ENCODE measurements around the gene IGFN1. TPM values are rescaled to one million over a fixed set of nuclear protein-coding genes. Genes with fewer than 3 reads are reported as not detected.

The IGFN1 gene
- total and polyA plus RNA-seq, 10 of the 15 experiments (the other 5 are each of a cell fraction or from before 2014, with no cell fraction given): not detected

DNA sequence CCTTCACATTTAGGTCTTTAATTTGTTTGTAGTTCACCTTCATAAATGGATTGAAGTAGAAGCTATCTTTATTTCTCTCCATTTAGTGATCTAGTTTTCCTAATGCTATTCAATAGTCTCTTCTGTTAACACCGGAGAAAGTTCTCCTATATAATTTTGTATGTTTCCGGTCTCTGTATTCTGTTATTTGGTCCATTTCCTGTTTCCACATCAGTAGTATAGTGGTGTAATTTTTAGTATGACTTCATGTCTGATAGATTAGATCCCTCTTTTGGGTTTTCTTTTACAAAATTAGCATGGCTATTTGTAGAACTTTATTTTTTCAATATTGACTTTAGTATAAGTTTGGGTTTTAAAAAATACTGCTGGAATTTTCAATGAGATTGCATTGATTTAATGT lies 51.1 kb downstream of the IGFN1 start:
- POLR2A ChIA-PET: no interaction called here
- DNase-seq (ENCODE audit: low read depth, low spot score): no peak
- CTCF ChIA-PET: no interaction called here
- Histone ChIP-seq H3K36me3 (ENCODE audit: control insufficient read depth in 2 of 2, insufficient read depth in 2 of 2, low read length in 1 of 2) (no peaks in the 10 kb centered on the region), H2AFZ (ENCODE audit: control insufficient read depth, low read depth, low read length) (no peak overlapping the region), H3K27me3 (replicated peaks in 1 of 2; ENCODE audit: control insufficient read depth in 2 of 2, insufficient read depth in 2 of 2, low read length in 1 of 2) (peaks cover 0 to 5% of the 10 kb centered on the region in 2 experiments; a peak in 1 of 4 replicates), H3K79me2 (ENCODE audit: control insufficient read depth, insufficient read depth, low read length) (no peaks in the 10 kb centered on the region), H3K9ac (ENCODE audit: control insufficient read depth, insufficient read depth, low read length) (no peak overlapping the region), H4K20me1 (ENCODE audit: control insufficient read depth, insufficient read depth) (no peaks in the 10 kb centered on the region), H3K4me3 (no peak overlapping the region), H3K27ac (ENCODE audit: control insufficient read depth, insufficient read depth) (no peak overlapping the region), H3K9me3 (replicated peaks; ENCODE audit: control insufficient read depth, insufficient read depth, low read length) (no peaks in the 10 kb centered on the region), H3K4me1 (ENCODE audit: control insufficient read depth, insufficient read depth, low read length) (no peaks in the 10 kb centered on the region), H3K4me2 (ENCODE audit: control insufficient read depth, insufficient read depth) (no peak overlapping the region)
- no TSS peak for BruUV-seq (replicated peaks)
- TF ChIP-seq CHD1 (IDR thresholded peaks at IDR 0.05; ENCODE audit: low read depth, low read length) (no peak), ZNF384 (IDR thresholded peaks at IDR 0.05; ENCODE audit: borderline replicate concordance, low read depth, low read length) (no peak), KDM1A (IDR thresholded peaks at IDR 0.05; ENCODE audit: borderline replicate concordance) (no peak), BRCA1 (IDR thresholded peaks at IDR 0.05; ENCODE audit: low read depth, low read length) (no peak), NFXL1 (IDR thresholded peaks at IDR 0.05; ENCODE audit: borderline replicate concordance) (no peak), BMI1 (IDR thresholded peaks at IDR 0.05; ENCODE audit: borderline replicate concordance) (no peak), SREBF1 (IDR thresholded peaks at IDR 0.05; ENCODE audit: low read length) (no peak)
- in situ Hi-C loops (cut with MboI): no loop called here
- RAD21 ChIA-PET (ENCODE audit: unreplicated experiment): no interaction called here
- 53% methylated on average over 2 of the region's 2 CpGs for WGBS (ENCODE audit: insufficient coverage, insufficient replicate concordance, low lambda C conversion rate, missing lambda C conversion rate)
- intact Hi-C loops (cut with micrococcal nuclease; ENCODE audit: unreplicated experiment): no loop called here
- no peak for FAIRE-seq
- SMC1A ChIA-PET (ENCODE audit: uncharacterized antibody, unreplicated experiment): interaction anchor here (0.9 kb wide), 1 partner anchor 10 kb away, joined by 3 read pairs; no protein-coding TSS in a partner anchor
- ATAC-seq: no peak

DNA sequence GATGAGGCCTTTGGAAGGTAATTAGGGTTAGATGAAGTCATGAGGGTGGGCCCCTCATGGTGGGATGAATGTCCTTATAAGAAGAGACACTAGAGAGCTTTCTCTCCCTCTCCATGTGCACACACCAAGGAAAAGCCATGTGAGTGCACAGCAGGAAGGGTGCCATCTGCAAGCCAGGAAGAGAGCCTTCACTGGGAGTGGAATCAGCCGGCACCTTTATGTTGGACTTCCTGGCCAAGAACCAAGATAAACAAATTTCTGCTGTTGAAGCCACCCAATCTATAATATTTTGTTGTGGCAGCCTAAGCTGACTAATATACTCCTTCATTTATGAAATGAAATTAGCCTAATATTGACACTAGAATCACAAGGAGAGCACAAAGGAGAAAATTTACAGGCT lies 54.5 kb downstream of the IGFN1 start:
- Histone ChIP-seq H3K79me2 (ENCODE audit: control insufficient read depth, insufficient read depth, low read length) (no peaks in the 10 kb centered on the region), H3K27me3 (replicated peaks in 1 of 2; ENCODE audit: control insufficient read depth in 2 of 2, insufficient read depth in 2 of 2, low read length in 1 of 2) (peaks cover 0 to 5% of the 10 kb centered on the region in 2 experiments; a peak in 1 of 4 replicates), H3K9me3 (replicated peaks; ENCODE audit: control insufficient read depth, insufficient read depth, low read length) (no peaks in the 10 kb centered on the region), H3K9ac (ENCODE audit: control insufficient read depth, insufficient read depth, low read length) (no peak overlapping the region), H4K20me1 (ENCODE audit: control insufficient read depth, insufficient read depth) (no peaks in the 10 kb centered on the region), H3K4me1 (ENCODE audit: control insufficient read depth, insufficient read depth, low read length) (no peaks in the 10 kb centered on the region), H3K4me2 (ENCODE audit: control insufficient read depth, insufficient read depth) (no peak overlapping the region), H3K36me3 (ENCODE audit: control insufficient read depth in 2 of 2, insufficient read depth in 2 of 2, low read length in 1 of 2) (no peaks in the 10 kb centered on the region), H3K4me3 (no peak overlapping the region), H2AFZ (ENCODE audit: control insufficient read depth, low read depth, low read length) (no peak overlapping the region), H3K27ac (ENCODE audit: control insufficient read depth, insufficient read depth) (no peak overlapping the region)
- POLR2A ChIA-PET: no interaction called here
- in situ Hi-C loops (cut with MboI): no loop called here
- ATAC-seq (no peak), FAIRE-seq (no peak), DNase-seq (ENCODE audit: low read depth, low spot score) (no peak)
- intact Hi-C loops (cut with micrococcal nuclease; ENCODE audit: unreplicated experiment): no loop called here
- 100% methylated on average over 1 of the region's 1 CpG for WGBS (ENCODE audit: insufficient coverage, insufficient replicate concordance, low lambda C conversion rate, missing lambda C conversion rate)
- RAD21 ChIA-PET (ENCODE audit: unreplicated experiment): no interaction called here
- SMC1A ChIA-PET (ENCODE audit: uncharacterized antibody, unreplicated experiment): interaction anchor here (1.1 kb wide), 1 partner anchor 17 kb away, joined by 3 read pairs; no protein-coding TSS in a partner anchor
- CTCF ChIA-PET: interaction anchor here (0.7 kb wide), 1 partner anchor 164 kb away, joined by 3 read pairs; no protein-coding TSS in a partner anchor
- TF ChIP-seq POU2F2 (IDR thresholded peaks at IDR 0.05; ENCODE audit: borderline replicate concordance, low read depth, low read length): no peak
- TF ChIP-seq TAF1 (IDR thresholded peaks at IDR 0.05; ENCODE audit: borderline replicate concordance, low read depth, low read length): no peak
- TF ChIP-seq YBX1 (IDR thresholded peaks at IDR 0.05): no peak
- TF ChIP-seq MEF2B (IDR thresholded peaks at IDR 0.05; ENCODE audit: partially characterized antibody, poor library complexity, severe bottlenecking): no peak
- no TSS peak for BruUV-seq (replicated peaks)

Measured in GM12878 (cell line).